ENCODE data around the gene TMED6.

The TMED6 gene

GRCh38 chr16:69311533-69312387, 39.8 kb downstream of the TMED6 start:
- H3K27ac ChIP-seq (ENCODE audit: low read length, poor library complexity, severe bottlenecking) = peak overlapping the region; percentile 20
- H3K18ac ChIP-seq (ENCODE audit: low read depth in 1 of 2, low read length in 2 of 2) = peak overlapping the region; percentile 46 to 81
- no peak overlapping the region for H2AK5ac ChIP-seq (ENCODE audit: low read length, severe bottlenecking)
- H2AFZ ChIP-seq (ENCODE audit: low read depth, low read length) = peak overlapping the region; percentile 60
- peak overlapping the region in 1 of 2 experiments; percentile 66 for H3K23ac ChIP-seq (ENCODE audit: low read length in 2 of 2)
- peak overlapping the region; percentile 83 for H3K4me2 ChIP-seq (ENCODE audit: low read length, poor library complexity, severe bottlenecking)
- H3K9ac ChIP-seq (ENCODE audit: low read length) = peak overlapping the region; percentile 96
- H3K9me3 ChIP-seq (ENCODE audit: control insufficient read depth, low read length) = no peaks in the 10 kb centered on the region
- peak overlapping the region; percentile 43 for H4K91ac ChIP-seq (ENCODE audit: low read length)
- H3K4me3 ChIP-seq (ENCODE audit: insufficient read depth in 1 of 2, low read depth in 1 of 2, low read length in 2 of 2) = peak overlapping the region; percentile 81 to 99
- H3K27me3 ChIP-seq (ENCODE audit: control insufficient read depth in 1 of 2, insufficient read depth in 1 of 2, low read length in 2 of 2) = no peaks in the 10 kb centered on the region
- WGBS = 2% methylated on average over 59 of the region's 59 CpGs
- peak overlapping the region in 1 of 2 experiments; percentile 89 for H3K14ac ChIP-seq (ENCODE audit: low read length in 2 of 2)
- DNase-seq = peak; percentile 50
- H2BK120ac ChIP-seq (ENCODE audit: low read depth, low read length) = no peak overlapping the region
- peaks cover 15% of the 10 kb centered on the region for H3K79me1 ChIP-seq (replicated peaks; ENCODE audit: low read length, poor library complexity, severe bottlenecking)
- H2BK12ac ChIP-seq (ENCODE audit: low read length in 2 of 2) = peak overlapping the region in 1 of 2 experiments; percentile 22
- H3K4me1 ChIP-seq (ENCODE audit: control insufficient read depth, insufficient read depth, low read depth, low read length) = peaks cover 6% of the 10 kb centered on the region
- peak overlapping the region; percentile 60 to 79 for H3K4ac ChIP-seq (ENCODE audit: low read depth in 1 of 2, low read length in 2 of 2)
- no peak overlapping the region for H2BK15ac ChIP-seq (ENCODE audit: low read depth, poor library complexity, severe bottlenecking)
- H2BK5ac ChIP-seq (ENCODE audit: low read depth, low read length, poor library complexity, severe bottlenecking) = peak overlapping the region; percentile 3
- peak overlapping the region; percentile 8 for H4K8ac ChIP-seq (ENCODE audit: low read length)
- peaks cover 28 to 50% of the 10 kb centered on the region in 2 experiments for H3K36me3 ChIP-seq (ENCODE audit: control insufficient read depth in 1 of 2, insufficient read depth in 2 of 2, low read depth in 1 of 2, low read length in 2 of 2)

DNA sequence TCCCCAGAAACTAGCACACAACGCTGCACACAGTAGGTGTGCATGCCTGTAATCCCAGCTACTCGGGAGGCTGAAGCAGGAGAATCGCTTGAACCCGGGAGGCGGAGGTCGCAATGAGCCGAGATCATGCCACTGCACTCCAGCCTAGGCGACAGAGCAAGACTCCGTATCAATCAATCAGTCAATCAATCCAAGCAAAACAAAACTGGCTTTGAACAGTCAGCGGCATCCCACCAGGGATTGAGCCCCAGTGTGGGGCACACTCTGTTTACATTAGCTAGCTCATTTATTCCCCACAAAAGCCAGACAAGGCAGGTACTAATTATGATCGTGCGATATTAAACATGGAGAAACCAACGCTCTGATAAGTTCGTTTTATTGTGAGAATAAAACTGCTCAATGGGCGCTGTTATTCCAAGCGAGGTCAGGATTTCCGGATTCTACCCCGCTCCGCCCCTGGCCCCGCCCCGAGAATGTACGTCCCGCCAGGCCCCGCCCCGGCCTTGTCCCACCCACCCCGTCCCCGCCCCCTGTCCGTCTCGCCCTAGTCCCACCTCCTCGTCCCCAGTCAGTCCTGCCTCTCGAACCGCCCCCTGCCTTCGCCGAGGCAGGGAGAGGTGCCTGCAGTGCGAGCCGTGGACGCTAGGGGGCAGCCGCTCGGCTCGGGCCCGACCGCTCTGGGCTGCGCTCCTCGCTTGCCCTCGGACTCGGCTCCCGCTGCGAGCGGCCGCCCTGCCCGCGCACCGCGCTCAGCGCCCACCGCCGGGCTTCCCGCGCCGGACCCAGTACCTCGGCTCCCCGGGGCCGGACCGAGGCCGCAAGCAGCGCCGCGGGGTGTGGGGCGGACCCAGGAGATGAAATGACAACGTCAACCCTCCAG, 40.7 kb downstream of the TMED6 start, which contains the start of gene VPS4A:
Gene VPS4A (plus strand): TSS at position 698 of the 880 bp plus-strand sequence. CDS start 162 bp downstream, at position 860.
- H2BK120ac ChIP-seq (ENCODE audit: low read depth, low read length) = peak within 1 kb of the TSS; percentile 67
- peak within 1 kb of the TSS; percentile 58 for H2BK15ac ChIP-seq (ENCODE audit: low read depth, poor library complexity, severe bottlenecking)
- peak within 1 kb of the TSS in 1 of 2 experiments; percentile 89 for H3K14ac ChIP-seq (ENCODE audit: low read length in 2 of 2)
- H3K4me1 ChIP-seq (ENCODE audit: control insufficient read depth, insufficient read depth, low read depth, low read length) = peaks cover 6% of the 10 kb centered on the region
- peak within 1 kb of the TSS; percentile 83 for H3K4me2 ChIP-seq (ENCODE audit: low read length, poor library complexity, severe bottlenecking)
- peak within 1 kb of the TSS in 1 of 2 experiments; percentile 22 for H2BK12ac ChIP-seq (ENCODE audit: low read length in 2 of 2)
- H3K79me1 ChIP-seq (replicated peaks; ENCODE audit: low read length, poor library complexity, severe bottlenecking) = peaks cover 6% of the 10 kb centered on the region
- H3K36me3 ChIP-seq (ENCODE audit: control insufficient read depth in 1 of 2, insufficient read depth in 2 of 2, low read depth in 1 of 2, low read length in 2 of 2) = peaks cover 20 to 41% of the 10 kb centered on the region in 2 experiments
- peak within 1 kb of the TSS; percentile 43 for H4K91ac ChIP-seq (ENCODE audit: low read length)
- H3K9me3 ChIP-seq (ENCODE audit: control insufficient read depth, low read length) = no peaks in the 10 kb centered on the region
- peak within 1 kb of the TSS; percentile 65 to 79 for H3K4ac ChIP-seq (ENCODE audit: low read depth in 1 of 2, low read length in 2 of 2)
- H2BK5ac ChIP-seq (ENCODE audit: low read depth, low read length, poor library complexity, severe bottlenecking) = peak within 1 kb of the TSS; percentile 3
- H3K4me3 ChIP-seq (ENCODE audit: insufficient read depth in 1 of 2, low read depth in 1 of 2, low read length in 2 of 2) = peak within 1 kb of the TSS; percentile 81 to 99
- peak within 1 kb of the TSS; percentile 81 to 90 for H3K18ac ChIP-seq (ENCODE audit: low read depth in 1 of 2, low read length in 2 of 2)
- H3K23ac ChIP-seq (ENCODE audit: low read length in 2 of 2) = peak within 1 kb of the TSS in 1 of 2 experiments; percentile 66
- peak within 1 kb of the TSS; percentile 62 for H3K27ac ChIP-seq (ENCODE audit: low read length, poor library complexity, severe bottlenecking)
- DNase-seq = peak; percentile 95
- peak within 1 kb of the TSS; percentile 96 for H3K9ac ChIP-seq (ENCODE audit: low read length)
- H2AK5ac ChIP-seq (ENCODE audit: low read length, severe bottlenecking) = peak within 1 kb of the TSS; percentile 49
- 12% methylated on average over 54 of the region's 70 CpGs for WGBS
- H4K8ac ChIP-seq (ENCODE audit: low read length) = peak within 1 kb of the TSS; percentile 97
- no peaks in the 10 kb centered on the region for H3K27me3 ChIP-seq (ENCODE audit: control insufficient read depth in 1 of 2, insufficient read depth in 1 of 2, low read length in 2 of 2)
- H2AFZ ChIP-seq (ENCODE audit: low read depth, low read length) = peak within 1 kb of the TSS; percentile 60

GRCh38 chr16:69309316-69309715, 42.3 kb downstream of the TMED6 start:
- DNase-seq = no peak
- H2BK120ac ChIP-seq (ENCODE audit: low read depth, low read length) = no peak overlapping the region
- no peak overlapping the region for H3K4me3 ChIP-seq (ENCODE audit: insufficient read depth in 1 of 2, low read depth in 1 of 2, low read length in 2 of 2)
- no peak overlapping the region for H2BK15ac ChIP-seq (ENCODE audit: low read depth, poor library complexity, severe bottlenecking)
- H2AK5ac ChIP-seq (ENCODE audit: low read length, severe bottlenecking) = no peak overlapping the region
- H4K91ac ChIP-seq (ENCODE audit: low read length) = no peak overlapping the region
- H3K27ac ChIP-seq (ENCODE audit: low read length, poor library complexity, severe bottlenecking) = no peak overlapping the region
- H3K9ac ChIP-seq (ENCODE audit: low read length) = no peak overlapping the region
- no peak overlapping the region for H3K14ac ChIP-seq (ENCODE audit: low read length in 2 of 2)
- H4K8ac ChIP-seq (ENCODE audit: low read length) = no peak overlapping the region
- H3K4ac ChIP-seq (ENCODE audit: low read depth in 1 of 2, low read length in 2 of 2) = no peak overlapping the region
- H2AFZ ChIP-seq (ENCODE audit: low read depth, low read length) = no peak overlapping the region
- peaks cover 2% of the 10 kb centered on the region for H3K79me1 ChIP-seq (replicated peaks; ENCODE audit: low read length, poor library complexity, severe bottlenecking)
- no peak overlapping the region for H3K18ac ChIP-seq (ENCODE audit: low read depth in 1 of 2, low read length in 2 of 2)
- no peak overlapping the region for H2BK5ac ChIP-seq (ENCODE audit: low read depth, low read length, poor library complexity, severe bottlenecking)
- 96% methylated on average over 9 of the region's 12 CpGs for WGBS
- H3K4me2 ChIP-seq (ENCODE audit: low read length, poor library complexity, severe bottlenecking) = no peak overlapping the region
- no peaks in the 10 kb centered on the region for H3K27me3 ChIP-seq (ENCODE audit: control insufficient read depth in 1 of 2, insufficient read depth in 1 of 2, low read length in 2 of 2)
- H2BK12ac ChIP-seq (ENCODE audit: low read length in 2 of 2) = no peak overlapping the region
- H3K23ac ChIP-seq (ENCODE audit: low read length in 2 of 2) = no peak overlapping the region
- H3K4me1 ChIP-seq (ENCODE audit: control insufficient read depth, insufficient read depth, low read depth, low read length) = peaks cover 6% of the 10 kb centered on the region
- H3K36me3 ChIP-seq (ENCODE audit: control insufficient read depth in 1 of 2, insufficient read depth in 2 of 2, low read depth in 1 of 2, low read length in 2 of 2) = peaks cover 7 to 38% of the 10 kb centered on the region in 2 experiments
- H3K9me3 ChIP-seq (ENCODE audit: control insufficient read depth, low read length) = no peaks in the 10 kb centered on the region
